GM18909 (cell line): ENCODE results near the gene G3BP1.
A peak's percentile ranks its signal among the peaks of the same experiment; 100 is the strongest.
"Not testable (repeated sequence)": the region's sequence is repeated elsewhere in the genome, so short reads cannot be mapped to it uniquely, and the experiment has no call there.

Experiments used
- ATAC-seq: cut with Tn5 transposase; IDR thresholded peaks from one replicate; pipeline ENCODE4 v1.9.1; 2021; ENCODE audit warnings: mild to moderate bottlenecking; ENCODE audit not compliant: unreplicated experiment, poor library complexity

The G3BP1 gene

DNA sequence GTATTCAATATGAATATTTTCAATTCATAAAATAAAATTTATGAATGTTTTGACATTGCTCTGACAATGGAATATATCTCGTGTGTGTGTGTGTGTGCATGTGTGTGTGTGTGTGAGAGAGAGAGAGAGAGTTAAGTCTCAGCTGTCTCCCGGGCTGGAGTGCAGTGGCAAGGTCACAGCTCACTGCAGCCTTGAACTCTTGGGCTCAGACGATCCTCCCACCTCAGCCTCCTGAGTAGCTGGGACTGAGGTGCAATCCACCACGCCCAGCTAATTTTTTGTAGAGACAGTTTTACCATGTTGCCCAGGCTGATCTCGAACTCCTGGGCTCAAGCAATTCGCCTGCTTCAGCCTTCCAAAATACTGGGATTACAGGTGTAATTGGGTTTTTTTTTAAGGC lies 16.1 kb downstream of the G3BP1 start:
- no peak for ATAC-seq

DNA sequence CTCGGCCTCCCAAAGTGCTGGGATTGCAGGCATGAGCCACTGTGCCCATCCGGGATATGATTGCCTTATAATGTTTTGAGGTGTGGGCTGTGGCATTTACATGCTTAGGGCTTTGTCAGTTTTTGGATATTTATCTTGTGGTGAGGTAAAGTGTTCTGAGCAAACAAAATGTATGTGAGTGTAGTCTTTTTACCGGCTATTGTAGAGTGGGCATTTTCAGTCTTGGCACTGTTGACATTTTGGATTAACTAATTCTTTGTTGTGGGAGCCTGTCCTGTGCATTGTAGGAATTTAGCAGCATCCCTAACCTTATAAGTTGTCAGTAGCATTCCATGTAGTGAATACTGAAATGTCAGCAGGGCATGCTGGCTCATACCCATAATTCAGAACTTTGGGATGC lies 21.6 kb downstream of the G3BP1 start:
- ATAC-seq, result no peak

DNA sequence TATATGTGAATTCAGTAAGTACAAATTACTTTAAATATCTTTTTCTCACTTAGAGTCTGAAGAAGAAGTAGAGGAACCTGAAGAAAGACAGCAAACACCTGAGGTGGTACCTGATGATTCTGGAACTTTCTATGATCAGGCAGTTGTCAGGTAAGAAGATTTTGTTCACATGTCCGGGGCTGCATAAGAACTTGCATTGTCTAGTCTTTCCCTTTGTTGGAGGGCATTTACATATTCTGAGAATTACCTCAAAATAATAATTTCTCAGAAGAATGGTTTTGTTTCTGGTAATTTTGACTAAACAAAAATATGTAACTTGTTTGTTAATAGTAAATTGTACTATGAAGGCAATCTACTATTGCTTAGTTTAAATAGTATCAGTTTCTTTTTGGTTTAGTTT lies 23.7 kb downstream of the G3BP1 start:
- no peak for ATAC-seq

DNA sequence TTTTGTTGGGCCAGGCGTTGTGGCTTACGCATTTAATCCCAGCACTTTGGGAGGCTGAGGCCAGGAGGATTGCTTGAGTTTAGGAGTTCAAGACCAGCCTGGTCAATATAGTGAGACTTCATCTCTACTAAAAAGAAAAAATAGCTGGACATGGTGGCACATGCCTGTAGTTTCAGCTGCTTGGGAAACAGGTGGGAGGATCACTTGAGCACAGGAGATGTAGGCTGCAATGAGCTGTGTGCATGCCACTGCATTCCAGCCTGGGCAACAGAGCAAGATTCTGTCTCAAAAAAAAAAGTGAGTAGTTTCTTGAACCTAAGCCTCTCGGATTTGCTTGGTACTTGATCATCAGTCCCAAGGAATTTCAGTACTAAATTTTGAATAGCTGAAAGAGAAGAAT lies 26.9 kb downstream of the G3BP1 start:
- no peak for ATAC-seq

DNA sequence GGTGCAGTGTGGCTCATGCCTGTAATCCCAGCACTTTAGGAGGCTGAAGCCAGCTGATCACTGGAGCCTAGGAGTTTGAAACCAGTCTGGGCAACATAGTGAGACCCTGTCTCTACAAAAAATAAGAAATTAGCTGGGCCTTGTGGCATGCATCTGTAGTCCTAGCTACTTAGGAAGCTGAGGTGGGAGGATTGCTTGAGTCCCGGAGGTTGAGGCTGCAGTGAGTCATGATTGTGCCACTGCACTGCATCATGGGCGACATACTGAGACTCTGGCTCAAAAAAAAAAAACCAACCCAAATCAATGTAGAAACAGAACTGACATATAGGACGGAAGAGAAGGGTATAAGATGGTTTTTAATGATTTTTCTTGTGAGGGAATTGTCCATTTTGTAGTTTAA lies 27.7 kb downstream of the G3BP1 start:
- no peak for ATAC-seq

DNA sequence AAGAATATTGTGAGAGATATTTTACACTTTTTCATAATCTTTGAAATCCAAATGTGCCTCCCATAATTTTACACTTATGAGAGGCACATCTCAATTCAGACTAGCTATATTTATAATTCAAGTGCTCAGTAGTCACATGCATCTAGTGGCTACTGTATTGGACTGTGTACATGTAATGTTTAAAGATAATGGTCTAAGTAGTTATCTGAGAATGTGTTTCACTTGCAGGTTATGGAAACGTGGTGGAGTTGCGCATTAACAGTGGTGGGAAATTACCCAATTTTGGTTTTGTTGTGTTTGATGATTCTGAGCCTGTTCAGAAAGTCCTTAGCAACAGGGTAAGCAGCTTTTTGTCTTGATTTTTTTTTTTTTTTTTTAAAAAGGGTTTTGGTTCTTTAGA lies 28.8 kb downstream of the G3BP1 start:
- ATAC-seq, result peak; percentile 49

DNA sequence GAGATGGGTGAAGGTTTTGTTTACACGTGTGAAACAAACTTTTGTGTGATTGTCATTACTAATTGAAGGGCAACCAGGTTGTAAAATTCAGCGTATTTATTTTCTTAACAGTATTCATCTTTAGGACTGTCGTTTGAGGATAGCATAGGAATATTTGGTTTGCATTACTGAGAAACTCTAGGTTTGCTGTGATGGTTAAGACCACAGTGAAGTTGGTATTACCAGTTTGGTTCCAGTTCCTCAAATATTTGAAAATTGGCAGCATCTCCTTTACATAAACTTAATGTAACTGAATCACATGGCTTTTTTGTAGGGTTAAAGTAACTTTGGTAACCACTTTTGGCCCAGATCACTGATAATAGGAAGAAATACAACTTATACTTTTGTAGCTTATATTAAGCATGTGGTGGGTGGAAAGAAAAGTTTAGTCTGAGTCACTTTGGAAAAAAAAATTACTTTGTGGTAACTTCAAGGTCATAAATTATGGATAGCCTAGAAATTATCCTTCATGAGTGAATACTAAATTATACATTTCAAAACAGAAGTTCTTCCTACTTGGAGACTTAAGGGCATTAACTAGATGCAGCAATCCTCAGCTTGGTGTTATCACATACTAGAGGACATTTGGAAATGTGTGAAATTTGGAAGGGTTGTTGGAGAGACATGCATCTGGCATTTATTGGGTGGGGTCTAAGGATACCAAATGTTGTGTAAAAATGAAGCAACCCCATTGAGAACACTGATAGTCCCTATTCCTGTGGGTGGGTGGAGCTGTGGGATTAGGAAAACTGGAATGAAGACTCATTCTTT lies 33.9 kb downstream of the G3BP1 start:
- ATAC-seq, result no peak

DNA sequence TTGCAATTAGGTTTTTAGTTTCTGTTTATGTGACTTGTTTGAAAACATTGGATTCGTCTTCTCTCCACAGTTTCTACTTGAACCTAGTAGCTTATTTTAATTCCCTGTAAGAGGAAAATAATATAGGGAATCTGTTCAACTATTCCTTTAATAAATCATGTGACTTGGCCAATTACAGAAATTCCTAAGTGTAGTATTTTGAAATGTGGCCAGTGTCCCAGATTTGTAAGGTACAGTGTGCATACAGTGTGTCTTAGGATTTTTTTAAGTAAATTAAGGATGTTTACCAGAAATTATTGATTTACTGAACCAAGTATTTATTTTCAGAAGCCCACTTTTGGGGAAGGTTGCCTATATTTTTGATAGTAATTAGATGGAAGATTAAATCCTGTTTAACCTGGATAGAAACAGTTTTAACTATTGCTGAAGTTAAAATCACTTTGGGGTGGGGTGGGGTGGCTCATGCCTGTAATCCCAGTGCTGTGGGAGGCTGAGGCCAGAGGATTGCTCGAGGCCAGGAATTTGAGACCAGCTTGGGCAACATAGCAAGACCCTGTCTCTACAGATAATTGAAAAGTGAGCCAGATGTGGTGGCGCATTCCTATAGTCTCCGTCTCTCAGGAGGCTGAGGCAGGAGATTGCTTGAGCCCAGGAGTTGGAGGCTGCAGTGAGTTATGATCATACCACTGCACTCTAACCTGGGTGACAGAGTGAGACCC lies 36.9 kb downstream of the G3BP1 start:
- no peak for ATAC-seq

DNA sequence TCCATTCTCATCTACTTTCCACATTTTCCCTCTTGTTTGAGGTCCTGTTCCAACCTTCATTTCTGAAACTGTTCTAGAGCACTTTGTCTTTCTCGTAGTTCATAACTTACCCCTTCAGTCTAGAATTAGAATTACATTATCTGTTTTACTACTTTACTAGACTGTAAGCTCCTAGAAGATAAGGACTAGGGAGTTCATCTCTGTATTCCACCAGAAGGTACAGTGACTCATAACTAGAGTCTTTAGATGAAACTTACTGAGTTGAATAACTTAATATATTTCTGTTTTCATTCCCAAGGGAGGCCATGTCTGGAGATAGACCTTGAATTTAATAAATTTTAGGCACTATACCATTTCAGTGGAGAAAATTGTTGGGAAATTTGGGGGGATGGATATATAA lies 38.7 kb downstream of the G3BP1 start:
- ATAC-seq, result no peak

DNA sequence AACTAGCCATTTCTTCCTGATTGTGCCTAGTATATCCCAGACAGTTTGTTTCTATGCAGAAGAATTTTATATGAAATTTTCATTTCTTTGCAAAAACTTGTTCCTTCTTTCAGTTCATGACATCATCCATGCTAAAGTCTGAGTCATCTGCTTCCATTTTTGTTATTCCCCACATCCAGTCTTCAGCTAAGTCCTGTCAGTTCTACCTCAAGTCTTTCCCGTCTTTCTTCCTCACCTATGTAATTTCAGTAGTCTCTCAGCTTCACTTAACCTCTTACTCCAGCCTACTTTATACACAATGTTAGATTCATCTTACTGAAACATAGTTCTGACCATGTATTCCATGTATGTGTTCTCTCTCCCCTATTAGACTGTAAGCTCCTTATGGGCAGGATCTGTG lies 39.1 kb downstream of the G3BP1 start:
- no peak for ATAC-seq

DNA sequence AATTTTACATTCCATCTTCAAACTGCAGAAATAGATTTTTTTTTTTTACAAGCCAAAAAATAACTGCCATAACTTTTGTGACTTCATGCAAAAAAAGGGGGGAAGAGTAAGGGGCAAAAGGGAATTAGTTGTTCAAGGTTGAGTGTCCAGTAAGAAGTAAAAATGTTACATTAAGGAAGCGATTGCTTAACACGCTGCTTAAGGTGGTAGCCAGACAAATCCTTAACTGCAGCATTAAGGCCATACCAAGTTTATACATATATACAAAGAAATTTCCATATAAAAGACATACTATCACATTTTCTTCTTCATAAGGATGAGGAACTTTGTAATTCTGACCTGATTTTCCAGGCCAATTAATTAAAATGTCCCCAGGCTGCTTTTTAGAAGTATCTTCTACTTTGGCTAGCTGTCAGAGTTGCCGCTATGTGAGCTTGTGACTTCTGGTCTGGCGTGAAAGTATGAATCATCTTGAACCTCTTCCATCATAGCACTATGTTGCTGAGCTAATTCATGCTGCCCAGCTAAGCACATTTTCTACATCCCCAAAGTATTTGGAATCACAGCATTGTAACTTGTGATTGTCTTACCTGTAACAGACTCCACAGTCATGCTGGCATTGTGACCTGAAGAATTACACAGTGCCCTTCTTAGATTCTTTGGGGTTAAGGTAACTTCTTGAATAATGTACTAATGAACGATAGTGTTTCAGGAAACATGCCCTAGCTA lies 40.0 kb downstream of the G3BP1 start:
- no peak for ATAC-seq

DNA sequence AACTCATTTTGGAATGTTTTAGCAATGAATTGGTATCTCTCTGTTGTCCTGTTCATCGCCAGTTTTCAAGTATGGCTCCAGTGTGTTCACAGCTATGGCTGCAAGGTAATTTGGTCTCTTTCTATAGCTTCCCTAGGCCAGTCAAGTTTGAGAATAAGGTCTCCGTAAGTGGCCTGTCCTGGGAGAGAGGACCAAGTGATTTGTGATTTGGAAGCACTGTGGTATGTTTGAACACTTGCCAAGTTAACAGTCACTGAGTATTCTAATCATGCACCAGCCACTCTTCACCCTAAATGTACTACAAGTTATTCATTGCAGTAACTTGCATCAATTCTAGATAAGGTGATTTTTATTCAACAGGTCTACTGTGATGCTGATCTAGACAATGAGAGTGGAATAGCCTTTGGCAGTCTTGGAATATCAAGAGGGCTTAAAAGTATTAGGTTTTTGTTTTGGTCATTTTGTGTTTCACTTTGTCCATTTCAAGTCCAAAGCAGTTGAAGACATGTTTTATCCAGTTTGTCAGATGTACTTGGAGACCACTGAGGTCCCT lies 41.1 kb downstream of the G3BP1 start:
- no peak for ATAC-seq

DNA sequence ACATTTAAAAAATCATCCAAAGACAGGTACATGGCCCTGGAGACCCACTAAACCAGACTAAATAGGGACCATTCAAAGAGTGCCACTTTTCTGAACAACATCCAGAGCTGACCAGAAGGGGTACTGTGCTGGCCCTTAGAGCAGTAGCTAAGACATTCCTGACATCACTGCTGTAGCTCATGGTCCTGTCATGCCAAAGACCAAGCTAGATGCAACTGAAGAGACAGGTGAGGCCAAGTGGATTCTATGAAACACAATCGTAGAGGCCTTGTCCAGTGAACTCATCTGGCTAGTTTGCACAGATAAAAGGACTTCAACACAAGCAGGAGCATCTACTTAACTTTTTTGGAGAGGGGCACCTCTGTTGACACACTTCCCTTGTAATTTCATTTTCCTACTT lies 43.3 kb downstream of the G3BP1 start:
- ATAC-seq, result no peak

DNA sequence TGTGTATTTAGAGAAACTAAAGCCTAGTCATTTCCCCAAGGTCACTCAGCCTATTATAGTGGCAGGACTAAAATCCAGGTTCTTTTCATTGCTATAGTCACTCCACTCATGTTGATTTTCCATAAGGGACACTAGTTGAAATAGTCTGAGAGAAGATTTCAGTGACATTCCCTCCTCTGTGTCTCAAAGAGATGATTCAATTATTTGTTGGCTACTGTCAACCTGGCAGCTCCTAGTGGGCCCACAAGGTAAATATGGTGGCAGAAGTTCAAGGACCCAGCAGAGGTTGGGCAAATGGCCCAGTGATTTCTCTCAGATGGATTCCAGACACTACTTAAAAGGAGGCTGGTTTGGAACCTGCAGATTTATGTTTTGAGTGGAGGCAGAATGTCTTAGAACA lies 48.1 kb downstream of the G3BP1 start:
- ATAC-seq, result no peak

DNA sequence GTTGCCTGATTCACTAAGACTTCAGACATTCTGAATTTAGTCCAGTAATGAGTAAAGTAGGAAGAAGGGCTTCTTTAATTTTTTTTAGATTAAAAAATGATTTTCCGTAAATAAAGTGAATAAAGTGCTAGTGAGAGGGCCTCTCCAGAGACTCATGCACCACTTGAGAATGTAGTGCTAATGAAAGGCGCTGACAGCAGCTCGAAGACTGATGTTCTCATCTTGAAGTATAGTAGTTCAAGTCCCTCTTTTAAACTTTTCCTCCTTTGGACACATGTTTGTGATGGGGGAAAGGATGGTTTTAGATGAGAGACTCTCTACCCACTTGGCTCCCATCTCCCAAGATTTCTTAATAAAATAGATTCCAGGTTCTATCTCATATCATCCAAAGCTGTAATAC lies 48.5 kb downstream of the G3BP1 start:
- ATAC-seq, result no peak

DNA sequence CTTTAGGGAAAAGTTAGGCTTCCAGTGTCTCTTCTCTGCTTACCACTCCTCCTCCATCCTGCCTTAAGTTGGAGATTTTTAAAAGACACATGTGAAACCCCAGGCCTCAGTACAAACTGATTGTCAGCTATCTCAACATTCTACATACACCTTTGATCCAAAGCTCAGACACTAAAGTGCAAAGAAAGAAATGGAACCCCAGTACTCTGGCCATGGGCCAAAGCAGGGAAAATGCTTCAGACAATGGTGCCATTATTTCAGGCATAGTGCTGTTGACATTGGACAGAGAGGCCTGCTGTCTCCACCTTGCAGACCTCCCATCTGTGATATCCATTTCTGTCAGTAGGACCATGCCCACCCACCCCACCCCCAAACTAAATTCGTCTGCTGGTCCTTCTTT lies 49.1 kb downstream of the G3BP1 start:
- ATAC-seq, result no peak

DNA sequence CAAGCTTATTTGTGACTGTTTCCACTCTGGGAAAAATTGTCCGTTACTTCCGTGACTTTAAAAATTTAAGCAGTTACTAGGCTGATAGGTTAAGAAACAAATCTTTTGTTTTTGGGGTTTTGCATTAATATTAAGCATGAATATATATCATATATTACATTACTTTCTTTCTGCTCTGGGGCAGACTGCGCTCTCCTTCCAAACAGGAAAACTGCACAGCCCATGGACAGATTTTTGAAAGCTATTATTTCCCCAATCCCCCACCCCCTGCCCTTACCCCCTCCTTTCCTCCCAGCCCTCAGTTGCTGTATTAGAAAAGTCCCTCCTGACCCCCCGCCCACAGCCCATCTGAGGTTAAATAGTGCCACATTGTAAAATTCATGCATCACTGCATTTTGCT lies 50.4 kb downstream of the G3BP1 start:
- ATAC-seq, result no peak

DNA sequence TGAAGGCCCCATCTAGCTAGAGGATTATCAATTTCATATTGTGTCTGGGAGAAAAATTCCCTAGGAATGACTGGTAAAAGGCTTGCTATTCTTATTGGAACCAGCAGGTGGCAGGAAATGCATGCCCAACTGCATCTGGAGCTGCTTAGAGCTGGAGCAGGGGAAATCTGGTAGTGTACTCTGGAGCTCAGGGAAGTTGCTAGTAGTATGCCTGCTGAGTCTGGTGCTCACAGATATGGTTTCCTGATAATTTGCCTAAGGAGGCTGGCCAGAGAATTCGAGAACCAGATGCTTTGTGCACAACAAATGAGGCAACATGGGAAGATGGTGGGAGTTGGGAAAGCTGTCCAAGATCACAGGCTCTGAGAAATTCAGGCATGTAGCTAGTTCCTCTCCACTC lies 53.7 kb downstream of the G3BP1 start:
- ATAC-seq, result peak; percentile 66

DNA sequence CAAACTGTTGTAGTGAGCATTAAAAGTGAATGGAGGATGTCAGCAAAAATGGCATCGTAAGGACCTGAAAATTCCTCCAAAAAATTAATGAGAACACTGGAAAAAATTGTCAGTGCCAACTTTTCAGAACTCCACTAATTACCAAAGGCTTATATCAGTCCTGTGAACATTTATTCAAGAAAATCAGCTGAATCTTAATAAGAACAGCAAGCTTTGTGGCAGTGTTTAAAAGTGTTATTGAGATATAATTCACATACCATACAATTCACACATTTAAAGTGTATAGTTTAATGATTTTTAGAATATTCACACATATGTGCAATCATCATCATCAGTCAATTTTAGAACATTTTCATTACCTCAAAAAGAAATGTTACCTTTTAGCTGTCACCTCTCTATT lies 57.6 kb downstream of the G3BP1 start:
- no peak for ATAC-seq

DNA sequence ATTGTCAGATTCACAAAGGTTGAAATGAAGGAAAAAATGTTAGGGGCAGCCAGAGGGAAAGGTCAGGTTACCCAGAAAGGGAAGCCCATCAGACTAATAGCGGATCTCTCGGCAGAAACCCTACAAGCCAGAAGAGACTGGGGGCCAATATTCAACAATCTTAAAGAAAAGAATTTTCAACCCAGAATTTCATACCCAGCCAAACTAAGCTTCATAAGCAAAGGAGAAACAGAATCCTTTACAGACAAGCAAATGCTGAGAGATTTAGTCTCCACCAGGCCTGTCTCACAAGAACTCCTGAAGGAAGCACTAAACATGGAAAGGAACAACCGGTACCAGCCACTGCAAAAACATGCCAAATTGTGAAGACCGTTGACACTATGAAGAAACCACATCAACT lies 61.1 kb downstream of the G3BP1 start:
- not testable (repeated sequence) for ATAC-seq

DNA sequence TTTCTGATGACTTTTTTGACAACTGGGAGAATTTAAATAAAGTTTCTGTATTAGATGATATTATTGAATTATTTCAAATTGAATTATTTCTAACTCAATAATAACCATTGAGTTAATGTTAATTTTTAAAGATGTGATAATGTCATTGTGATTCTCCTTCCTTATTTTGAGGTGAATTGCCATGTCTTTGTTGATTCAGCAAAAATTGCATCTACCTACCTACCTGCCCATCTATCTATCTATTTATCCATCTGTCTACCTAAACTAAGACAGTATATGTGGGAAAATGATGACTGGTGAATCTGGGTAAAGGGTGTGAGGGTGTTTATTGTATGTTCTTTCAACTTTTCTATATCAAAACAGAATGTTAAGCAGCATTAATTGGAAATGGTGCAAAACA lies 75.0 kb downstream of the G3BP1 start:
- no peak for ATAC-seq
